GM12878 (cell line): Measurements from ENCODE around the gene CABP7. TPM values are rescaled to one million over a fixed set of nuclear protein-coding genes. Genes with fewer than 3 reads are reported as not detected.

Experiments used
- ATAC-seq: fragments of 200-7000 bp; cut with Tn5 transposase; 3 replicates; pipeline ENCODE4 v1.9.1; 2020; ENCODE audit warnings: mild to moderate bottlenecking, moderate library complexity
- BruUV-seq: library from RNA; stranded (reverse); fragments of 400-500 nt; replicated peaks from 2 replicates; lab custom pipeline; 2021; lab: Mats Ljungman, UMichigan
- CTCF ChIA-PET: fragments of 300-600 bp; sonication (Branson Sonifier 250); formaldehyde crosslinking; extraction: SDS; loops from one replicate; lab custom pipeline; 2021; ENCODE audit warnings: inconsistent platforms; lab: Yijun Ruan, JAX
- POLR2A ChIA-PET: fragments of 350-600 bp; formaldehyde crosslinking; extraction: SDS; loops from one replicate; lab custom pipeline; 2021; ENCODE audit warnings: inconsistent platforms; lab: Charles Lee
- RAD21 ChIA-PET: fragments of 300-600 bp; sonication (Branson Sonifier 250); formaldehyde crosslinking; loops from one replicate; lab custom pipeline; 2023; ENCODE audit warnings: antibody characterized with exemption; ENCODE audit not compliant: unreplicated experiment; lab: Charles Lee
- SMC1A ChIA-PET: fragments of 300-600 bp; sonication (Branson Sonifier 250); formaldehyde crosslinking; loops from one replicate; lab custom pipeline; 2023; ENCODE audit not compliant: unreplicated experiment, uncharacterized antibody; lab: Charles Lee
- DNase-seq: peaks from one replicate; pipeline ENCODE4 v3.0.0-alpha.2; 2011; ENCODE audit warnings: low read depth, low spot score
- FAIRE-seq: peaks from 3 replicates; lab custom pipeline; 2011; peaks lifted over from hg19 to GRCh38; lab: Jason Lieb, UNC
- H2AFZ ChIP-seq: 2 replicates; pipeline ENCODE4 v1.6.0; 2011; ENCODE audit warnings: low read depth, low read length, control low read depth; ENCODE audit not compliant: control insufficient read depth
- H3K27ac ChIP-seq: 2 replicates; pipeline ENCODE4 v1.5.1; 2011; ENCODE audit warnings: control low read depth; ENCODE audit not compliant: control insufficient read depth, insufficient read depth
- H3K27me3 ChIP-seq, 2 experiments: replicated peaks in 1 of 2; 2 replicates each; pipeline versions ENCODE4 v1.6.0 to v1.6.1; 2011; ENCODE audit warnings: low read length in 1 of 2; ENCODE audit not compliant: control insufficient read depth in 2 of 2, insufficient read depth in 2 of 2
- H3K36me3 ChIP-seq, 2 experiments: 2 replicates each; pipeline ENCODE4 v1.5.1; 2011; ENCODE audit warnings: low read length in 1 of 2; ENCODE audit not compliant: control insufficient read depth in 2 of 2, insufficient read depth in 2 of 2
- H3K4me1 ChIP-seq: 2 replicates; pipeline ENCODE4 v1.6.1; 2011; ENCODE audit warnings: mild to moderate bottlenecking, low read length, moderate library complexity, mixed read lengths; ENCODE audit not compliant: control insufficient read depth, insufficient read depth
- H3K4me2 ChIP-seq: 2 replicates; pipeline ENCODE4 v1.6.0; 2011; ENCODE audit warnings: control low read depth; ENCODE audit not compliant: control insufficient read depth, insufficient read depth
- H3K4me3 ChIP-seq: fragments of 200-600 bp; sonication (generic); 2 replicates; pipeline ENCODE4 v1.5.1; 2016
- H3K79me2 ChIP-seq: 2 replicates; pipeline ENCODE4 v1.6.0; 2011; ENCODE audit warnings: low read length; ENCODE audit not compliant: control insufficient read depth, insufficient read depth
- H3K9ac ChIP-seq: 2 replicates; pipeline ENCODE4 v1.8.0; 2011; ENCODE audit warnings: low read length, control low read depth, mixed read lengths; ENCODE audit not compliant: control insufficient read depth, insufficient read depth
- H3K9me3 ChIP-seq: replicated peaks from 3 replicates; pipeline ENCODE4 v1.5.1; 2011; ENCODE audit warnings: mild to moderate bottlenecking, low read length; ENCODE audit not compliant: control insufficient read depth, insufficient read depth
- H4K20me1 ChIP-seq: 2 replicates; pipeline ENCODE4 v1.6.0; 2011; ENCODE audit not compliant: control insufficient read depth, insufficient read depth
- CTCF ChIP-seq, 3 experiments: IDR thresholded peaks in 2 of 3; conservative IDR thresholded peaks in 1 of 3; 2 replicates each; pipeline ENCODE4 v1.5.1; 2011; ENCODE audit warnings: low read depth in 3 of 3, low read length in 3 of 3, mild to moderate bottlenecking in 3 of 3, control low read depth in 2 of 3, moderate library complexity in 2 of 3, inconsistent platforms in 1 of 3, mixed read lengths in 1 of 3; ENCODE audit not compliant: control insufficient read depth in 2 of 3, insufficient read depth in 1 of 3; ENCODE audit errors: extremely low read depth in 1 of 3
- KLF5 ChIP-seq: fragments of 450-650 bp; IDR thresholded peaks from 2 replicates; pipeline ENCODE4 v1.6.1; 2014; ENCODE audit warnings: mild to moderate bottlenecking; ENCODE audit not compliant: partially characterized antibody
- RAD21 ChIP-seq: IDR thresholded peaks from 2 replicates; pipeline ENCODE4 v1.6.1; 2011; ENCODE audit warnings: mild to moderate bottlenecking, low read depth, low read length, moderate library complexity; ENCODE audit not compliant: insufficient read depth
- RCOR1 ChIP-seq: conservative IDR thresholded peaks from 2 replicates; pipeline ENCODE4 v1.6.1; 2012; ENCODE audit warnings: low read depth, low read length, improper control_type of control experiment
- RUNX3 ChIP-seq: IDR thresholded peaks from 2 replicates; pipeline ENCODE4 v1.6.1; 2012; ENCODE audit warnings: low read length, inconsistent platforms
- SMC3 ChIP-seq: IDR thresholded peaks from 2 replicates; pipeline ENCODE4 v1.6.1; 2011; ENCODE audit warnings: low read length, improper control_type of control experiment, borderline replicate concordance
- WGBS: methylation state at CpG from one replicate; pipeline ENCODE4 v1.1.6; 2016; ENCODE audit warnings: low lambda C conversion rate; ENCODE audit not compliant: insufficient replicate concordance, insufficient coverage; ENCODE audit errors: missing lambda C conversion rate; 5-methylcytosine and 5-hydroxymethylcytosine counted together
- in situ Hi-C: fragments of 300-500 bp; cut with MboI; formaldehyde crosslinking; loops from 9 replicates; pipeline ENCODE4 v1.14.3; 2018; ENCODE audit warnings: mixed read lengths
- intact Hi-C: fragments of 100-400 bp; cut with micrococcal nuclease; formaldehyde crosslinking; loops from one replicate; pipeline ENCODE4 v1.14.2; 2022; ENCODE audit not compliant: unreplicated experiment
- polyA plus RNA-seq, 11 experiments: library from polyadenylated mRNA; depleted of rRNA in 4 of 11; unstranded in 6 of 11; stranded (reverse) in 5 of 11; fragments of >200 nt; fragmentation: Nextera tagmentation in 4 of 11; fragmentation: Illumina TruSeq in 1 of 11; extraction: Ambion mirVana in 4 of 11; extraction: Trizol in 1 of 11; gene quantifications; 1 replicate in 1 of 11; 2 replicates in 10 of 11; pipeline versions ENCODE4 v1.2.1 to v1.2.3, GENCODE V29; 2011 to 2016; ENCODE audit warnings: inconsistent platforms in 2 of 11, missing spikeins in 2 of 11, low read depth in 1 of 11
- total RNA-seq, 4 experiments: library from RNA; depleted of rRNA in 3 of 4; stranded (reverse); fragments of >200 nt in 3 of 4; fragmentation: Illumina TruSeq in 1 of 4; extraction: Trizol in 1 of 4; gene quantifications; 2 replicates each; pipeline versions ENCODE4 v1.2.1 to v1.2.3, GENCODE V29; 2013 to 2021

CABP7 gene
- total and polyA plus RNA-seq, 10 of the 15 experiments (the other 5 are each of a cell fraction or from before 2014, with no cell fraction given) = 0.02 to 0.18 (median 0.05) TPM; not detected in 5

- no peak for DNase-seq
- Histone ChIP-seq H3K9ac (no peak overlapping the region), H3K27ac (no peak overlapping the region), H2AFZ (no peak overlapping the region), H3K4me2 (no peak overlapping the region), H3K9me3 (no peaks in the 10 kb centered on the region), H3K4me3 (no peak overlapping the region), H3K36me3 (peaks cover 2 to 15% of the 10 kb centered on the region in 2 experiments; a peak in 3 of 4 replicates), H4K20me1 (no peaks in the 10 kb centered on the region), H3K79me2 (no peaks in the 10 kb centered on the region), H3K27me3 (no peaks in the 10 kb centered on the region), H3K4me1 (no peaks in the 10 kb centered on the region)
- WGBS = 94% methylated on average over 8 of the region's 8 CpGs
- no TSS peak for BruUV-seq
- ChIA-PET CTCF (interaction anchor here (0.6 to 2.5 kb wide), 28 partner anchors 9 to 412 kb away, joined by 3 to 51 read pairs (median 4); no protein-coding TSS in a partner anchor), RAD21 (interaction anchor here (1.0 to 2.6 kb wide), 7 partner anchors 54 to 398 kb away, joined by 3 to 23 read pairs (median 4); no protein-coding TSS in a partner anchor), SMC1A (interaction anchor here (0.9 to 2.4 kb wide), 9 partner anchors 9 to 398 kb away, joined by 3 to 20 read pairs (median 3); partner anchors contain the start of gene ASCC2), POLR2A (no interaction called here)
- in situ Hi-C loops = no loop called here
- intact Hi-C loops = loop anchor here (2.0 to 10.0 kb wide), 2 partner anchors 315 to 395 kb away; partner anchors contain the start of gene HORMAD2
- ATAC-seq = peak; percentile 63
- peak; percentile 59 for TF ChIP-seq SMC3
- peak; percentile 61 to 69 (median 67); a peak in 5 of 6 replicates for TF ChIP-seq CTCF (IDR thresholded peaks at IDR 0.05 in 2 of 3, conservative IDR thresholded peaks at IDR 0.05 in 1 of 3; ENCODE audit: control insufficient read depth in 2 of 3, extremely low read depth in 1 of 3, insufficient read depth in 1 of 3, low read depth in 3 of 3, low read length in 3 of 3)
- TF ChIP-seq RAD21 = peak; percentile 55
- no peak for TF ChIP-seq RCOR1
- peak; percentile 60 for TF ChIP-seq RUNX3
- TF ChIP-seq KLF5 = no peak
- FAIRE-seq = no peak
These were observed 30.0 kb upstream of the CABP7 start for GRCh38 chr22:29689880-29690213.
